CD4-positive, alpha-beta T cell treated with Interleukin-4 for 4 hours (primary cell): ENCODE measurements around the gene BATF2.
"Not testable (repeated sequence)": the region's sequence is repeated elsewhere in the genome, so short reads cannot be mapped to it uniquely, and the experiment has no call there.

Source experiments
- DNase-seq: peaks from one replicate; pipeline ENCODE4 v3.0.0-alpha.2; 2020

Gene BATF2, protein sequence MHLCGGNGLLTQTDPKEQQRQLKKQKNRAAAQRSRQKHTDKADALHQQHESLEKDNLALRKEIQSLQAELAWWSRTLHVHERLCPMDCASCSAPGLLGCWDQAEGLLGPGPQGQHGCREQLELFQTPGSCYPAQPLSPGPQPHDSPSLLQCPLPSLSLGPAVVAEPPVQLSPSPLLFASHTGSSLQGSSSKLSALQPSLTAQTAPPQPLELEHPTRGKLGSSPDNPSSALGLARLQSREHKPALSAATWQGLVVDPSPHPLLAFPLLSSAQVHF

DNA sequence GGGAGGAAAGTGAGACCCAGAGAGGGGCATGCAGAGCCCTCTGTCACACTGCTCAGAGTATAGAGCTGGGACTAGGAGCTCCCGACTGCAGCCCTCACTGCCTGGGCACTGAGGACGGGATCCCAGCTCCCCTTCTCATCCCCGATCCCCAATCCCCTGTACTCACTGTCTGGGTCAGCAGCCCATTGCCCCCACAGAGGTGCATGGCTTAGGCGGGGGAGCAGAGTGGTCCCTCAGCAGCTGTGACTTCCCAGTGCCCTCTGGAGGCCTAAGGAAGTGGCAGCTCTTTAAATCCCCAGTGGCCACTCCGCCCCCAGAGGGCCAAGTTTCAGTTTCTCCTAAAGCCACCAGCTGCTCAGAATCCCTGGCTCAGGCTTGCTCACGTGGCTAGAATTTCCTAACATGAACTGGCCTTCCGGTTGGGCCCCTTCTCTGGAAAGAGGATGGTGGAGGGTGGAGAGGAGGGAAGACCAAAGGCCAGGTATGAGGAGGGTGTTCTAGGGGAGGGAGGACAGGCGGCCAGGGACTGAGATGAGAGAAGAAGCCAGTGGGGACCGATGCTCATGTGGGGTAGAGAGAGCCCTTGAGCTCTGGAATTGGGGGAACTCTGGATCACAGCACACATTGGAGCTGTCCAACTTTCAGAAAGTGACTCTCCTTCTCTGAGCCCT lies at the start of gene BATF2:
BATF2 (minus strand) TSS at position 262 of the 671 bp plus-strand sequence; CDS start at position 205, 57 bp downstream.
- no peak for DNase-seq

DNA sequence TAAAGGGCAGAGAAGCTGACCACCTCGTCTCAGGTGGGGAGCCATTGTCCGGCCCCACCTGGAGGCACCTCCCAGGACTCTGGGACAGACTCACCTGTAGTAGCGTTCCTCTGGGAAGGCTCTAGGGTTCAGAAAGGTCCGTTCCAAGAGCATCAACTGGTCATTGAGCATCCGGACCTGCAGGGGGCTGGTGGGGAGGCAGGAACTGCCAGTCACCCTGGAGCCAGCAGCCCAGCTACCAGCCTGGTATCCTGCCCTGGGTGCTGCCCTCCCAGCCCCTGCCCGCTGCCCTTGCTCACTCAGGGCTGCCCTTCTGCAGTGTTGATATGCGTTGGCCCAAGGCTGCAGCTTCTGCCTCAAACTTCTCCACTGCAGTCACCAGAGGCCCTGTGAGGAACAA lies 49.0 kb upstream of the BATF2 start:
- no peak for DNase-seq

GRCh38 chr11:65045061-65045460 lies 48.3 kb upstream of the BATF2 start:
- DNase-seq, result no peak

- DNase-seq, result no peak
Measured at GRCh38 chr11:65043881-65044501, 47.2 kb upstream of the BATF2 start.

DNA sequence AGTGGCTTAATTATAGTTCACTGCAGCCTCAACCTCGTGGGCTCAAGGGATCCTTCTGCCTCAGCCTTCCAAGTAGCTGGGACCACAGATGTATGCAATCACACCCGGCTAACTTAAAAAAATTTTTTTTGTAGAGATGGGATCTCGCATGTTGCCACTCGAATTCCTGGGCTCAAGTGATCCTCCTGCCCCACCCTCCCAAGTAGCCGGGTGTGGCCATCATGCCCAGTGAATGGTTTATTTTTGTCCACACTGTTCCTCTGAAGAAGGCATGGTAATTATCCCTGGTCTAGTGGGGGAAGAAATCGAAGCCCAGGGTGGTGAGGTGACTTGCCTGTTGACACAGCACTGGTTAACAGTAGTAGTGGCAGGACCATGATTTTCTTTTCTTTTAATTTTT lies 46.1 kb upstream of the BATF2 start:
- DNase-seq, result no peak

DNA sequence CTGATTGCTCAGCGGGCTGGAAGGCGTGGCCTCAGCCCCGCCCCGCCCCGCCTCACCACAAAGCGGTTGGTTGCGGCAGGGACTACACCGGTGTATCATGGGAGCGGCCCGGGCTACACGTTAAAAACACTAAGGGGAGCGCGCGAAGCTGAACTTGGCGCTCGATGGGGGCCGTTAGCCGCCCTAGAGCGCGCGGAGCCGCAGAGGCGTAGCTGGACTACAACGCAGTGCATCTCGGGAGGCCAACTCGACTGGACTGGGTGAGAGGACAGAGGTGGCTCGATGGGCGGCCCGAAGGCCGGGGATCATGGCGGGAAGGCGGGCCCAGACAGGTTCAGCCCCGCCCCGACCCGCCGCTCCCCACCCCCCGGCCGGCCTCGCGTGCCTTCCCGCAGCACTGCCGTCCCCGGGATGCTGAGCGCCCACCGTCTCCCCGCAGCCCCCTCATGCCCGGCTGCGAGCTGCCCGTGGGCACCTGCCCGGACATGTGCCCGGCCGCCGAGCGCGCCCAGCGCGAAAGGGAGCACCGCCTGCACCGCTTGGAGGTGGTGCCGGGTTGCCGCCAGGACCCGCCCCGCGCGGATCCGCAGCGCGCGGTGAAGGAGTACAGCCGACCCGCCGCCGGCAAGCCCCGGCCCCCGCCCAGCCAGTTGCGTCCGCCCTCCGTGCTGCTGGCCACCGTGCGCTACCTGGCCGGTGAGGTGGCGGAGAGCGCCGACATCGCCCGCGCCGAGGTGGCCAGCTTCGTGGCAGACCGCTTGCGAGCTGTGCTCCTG lies 44.3 kb upstream of the BATF2 start, which contains the start of gene SAC3D1:
SAC3D1 (plus strand) TSS at position 364 of the 776 bp plus-strand sequence; CDS start at position 447, 83 bp downstream.
- DNase-seq, result peak; percentile 89

DNA sequence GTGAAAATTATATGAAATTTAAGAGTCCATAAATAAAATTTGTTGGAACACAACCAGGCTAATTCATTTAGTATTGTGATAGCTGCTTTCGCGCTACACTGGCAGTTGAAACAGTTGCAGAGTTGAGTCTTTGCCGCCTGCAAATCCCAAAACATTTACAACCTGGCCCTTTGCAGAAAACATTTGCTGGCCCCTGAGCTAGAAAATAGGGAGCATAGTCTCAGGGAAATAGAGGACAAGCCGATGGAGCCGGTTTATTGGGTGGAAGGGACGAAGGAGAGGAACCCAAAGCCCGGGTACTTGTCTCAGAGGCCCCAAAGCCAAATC lies 43.7 kb upstream of the BATF2 start:
- no peak for DNase-seq

DNA sequence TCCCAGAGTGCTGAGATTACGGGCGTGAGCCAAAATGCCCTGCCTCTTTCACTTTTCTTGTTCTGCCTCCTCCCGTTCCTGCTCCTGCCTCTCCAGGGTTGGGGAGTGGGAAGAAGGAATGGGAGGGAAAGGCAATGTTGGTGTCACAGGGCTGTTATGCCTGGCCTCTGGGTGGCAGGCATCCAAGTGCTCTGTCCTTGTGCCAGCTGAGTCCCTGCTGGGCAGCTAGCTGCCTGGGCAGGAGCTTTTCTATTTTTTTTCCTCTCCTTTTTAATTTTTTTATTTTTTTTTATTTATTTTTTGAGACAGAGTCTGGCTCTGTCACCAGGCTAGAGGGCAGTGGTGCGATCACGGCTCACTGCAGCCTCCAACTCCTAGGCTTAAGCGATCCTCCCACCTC lies 40.2 kb upstream of the BATF2 start:
- no peak for DNase-seq

DNA sequence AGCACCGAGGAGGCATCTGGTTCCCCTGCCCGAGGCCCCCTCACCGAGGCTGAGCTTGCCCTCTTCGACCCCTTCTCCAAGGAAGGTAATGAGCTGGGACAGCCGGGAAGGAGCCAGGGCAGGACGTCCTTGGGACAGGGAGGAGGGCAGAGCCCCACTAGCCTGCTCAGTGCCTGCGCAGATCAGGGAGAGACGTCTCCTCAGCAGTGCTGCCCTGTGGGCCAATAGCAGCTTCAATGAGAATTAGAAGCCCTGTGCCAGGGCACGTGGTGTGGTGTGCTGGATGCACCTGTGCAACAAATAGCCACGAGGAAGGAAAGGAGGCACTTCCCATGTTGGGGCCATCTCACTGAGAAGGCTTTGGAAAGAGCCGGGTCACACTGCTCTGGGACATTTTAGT lies 38.8 kb upstream of the BATF2 start:
- DNase-seq, result no peak

- no peak for DNase-seq
Measured at GRCh38 chr11:65034423-65034822, 37.7 kb upstream of the BATF2 start.

DNA sequence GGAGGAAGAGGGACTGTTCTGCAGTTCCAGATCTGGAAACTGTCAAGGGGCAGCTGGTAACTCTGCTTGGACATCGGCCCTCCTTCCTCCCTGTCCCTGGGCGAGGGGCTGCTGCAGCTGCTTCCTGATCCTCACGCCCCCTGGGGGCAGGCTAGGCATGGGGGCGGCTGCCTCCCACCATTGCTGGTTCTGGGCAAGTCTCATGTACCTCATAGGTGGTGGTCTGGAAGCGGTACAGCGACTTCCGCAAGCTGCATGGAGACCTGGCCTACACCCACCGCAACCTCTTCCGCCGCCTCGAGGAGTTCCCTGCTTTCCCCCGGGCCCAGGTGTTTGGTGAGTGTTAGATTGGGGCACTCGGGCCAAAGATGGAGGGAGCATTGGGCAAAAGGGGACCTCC lies 35.4 kb upstream of the BATF2 start:
- no peak for DNase-seq

GRCh38 chr11:65027213-65028067 lies 30.7 kb upstream of the BATF2 start, which contains the start of gene SNX15:
TSS of gene SNX15 (plus strand) at chr11:65027439. CDS start at chr11:65027538, 99 bp downstream.
- peak; percentile 96 for DNase-seq

DNA sequence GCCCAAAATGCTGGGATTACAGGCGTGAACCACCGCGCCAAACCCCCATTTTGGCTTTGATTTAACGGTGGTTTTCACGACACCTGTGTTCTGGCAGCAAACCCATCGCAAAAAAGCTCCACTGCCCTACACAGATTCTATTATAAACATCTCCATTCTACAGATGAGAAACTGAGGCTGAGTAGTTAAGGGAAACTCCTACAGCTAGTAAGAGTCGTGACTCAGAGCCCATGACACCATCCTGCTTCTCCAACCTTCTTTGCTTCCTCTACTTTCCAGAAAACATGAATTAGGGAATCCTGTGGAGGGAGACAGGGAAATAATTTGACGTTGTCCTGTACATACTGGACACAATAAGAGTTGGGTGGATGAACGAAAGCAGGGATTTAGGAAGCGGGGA lies 30.0 kb upstream of the BATF2 start:
- no peak for DNase-seq

- not testable (repeated sequence) for DNase-seq
Measured at GRCh38 chr11:65023502-65023901, 26.7 kb upstream of the BATF2 start.

DNA sequence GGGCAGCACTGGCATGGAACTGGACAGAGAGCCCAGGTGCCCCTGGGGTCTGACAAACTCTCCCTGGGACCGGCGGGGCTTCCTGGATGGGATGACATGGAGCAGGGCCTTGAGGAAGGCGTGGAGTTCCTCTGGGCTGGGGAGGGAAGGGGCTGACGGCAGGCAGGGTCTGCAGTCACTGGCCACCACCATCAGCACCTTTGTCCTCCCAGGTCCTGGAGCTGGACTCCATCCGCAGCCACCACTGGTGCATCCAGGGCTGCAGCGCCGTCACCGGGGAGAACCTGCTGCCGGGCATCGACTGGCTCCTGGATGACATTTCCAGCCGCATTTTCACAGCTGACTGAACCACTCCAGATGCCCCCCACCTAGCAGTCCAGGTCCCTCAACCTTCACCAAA lies 24.7 kb upstream of the BATF2 start:
- no peak for DNase-seq

DNA sequence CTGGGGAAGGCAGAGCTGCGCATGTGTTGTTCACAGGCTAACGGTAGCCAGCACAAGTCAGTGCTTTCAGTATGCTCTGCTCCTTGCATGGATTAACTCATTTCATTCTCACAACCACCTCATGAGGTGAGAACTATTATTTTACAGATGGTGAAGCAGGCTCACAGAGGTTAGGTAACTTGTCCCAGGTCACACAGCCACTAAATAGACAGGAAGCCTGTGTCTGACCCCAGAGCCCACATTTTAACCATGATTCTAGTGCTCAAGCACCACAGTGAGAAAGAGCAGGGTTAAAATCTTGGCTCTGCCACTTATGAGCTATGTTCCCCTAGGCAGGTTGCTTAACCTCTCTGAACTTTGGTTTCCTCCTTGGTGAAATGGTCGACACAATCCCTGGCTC lies 24.2 kb upstream of the BATF2 start:
- no peak for DNase-seq

GRCh38 chr11:65019824-65020223 lies 23.1 kb upstream of the BATF2 start:
- DNase-seq, result no peak

- no peak for DNase-seq
Measured at GRCh38 chr11:65017937-65018336, 21.2 kb upstream of the BATF2 start.

- DNase-seq, result no peak
Measured at GRCh38 chr11:65016705-65017104, 19.9 kb upstream of the BATF2 start.

- DNase-seq, result peak; percentile 2
Measured at GRCh38 chr11:65014726-65015227, 18.0 kb upstream of the BATF2 start.

DNA sequence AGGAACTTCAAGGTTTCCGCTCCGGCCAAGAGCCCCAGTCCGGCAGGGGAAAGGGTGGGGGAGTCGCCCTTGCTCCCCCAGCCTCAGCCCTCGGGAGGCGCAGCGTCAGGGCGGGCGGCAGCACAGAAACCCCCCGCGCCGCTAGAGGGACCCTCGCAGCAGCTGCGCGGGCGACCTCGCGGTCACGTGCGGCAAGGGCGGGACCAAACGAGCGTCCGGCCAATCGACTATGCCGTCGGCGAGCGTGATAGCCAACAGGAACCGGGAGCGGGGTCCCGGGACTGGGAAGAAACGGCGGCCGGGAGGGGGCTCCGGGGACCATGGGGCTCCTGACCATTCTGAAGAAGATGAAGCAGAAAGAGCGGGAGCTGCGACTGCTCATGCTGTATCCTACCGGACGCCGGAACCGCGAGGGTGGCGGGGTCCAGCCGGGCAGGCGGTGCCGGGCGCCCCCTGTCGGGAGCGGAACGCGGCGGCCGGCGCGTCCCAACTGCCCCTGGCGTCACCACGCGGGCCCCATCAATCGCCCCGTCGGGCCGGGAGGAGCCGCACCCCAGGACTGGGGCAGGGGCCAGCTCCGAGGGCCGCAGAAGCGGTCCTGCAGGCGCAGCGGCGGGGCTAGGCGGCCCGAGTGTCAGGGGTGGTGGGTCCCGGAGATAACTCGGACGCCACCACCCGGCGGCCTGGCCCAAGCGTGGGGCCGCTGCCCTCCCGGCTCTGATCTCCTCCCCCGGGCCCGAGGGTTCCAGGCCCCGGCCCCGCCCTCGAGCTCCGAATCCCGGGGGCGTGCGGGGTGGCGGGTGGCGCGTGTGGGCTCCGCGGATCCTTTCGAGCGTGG lies 17.3 kb upstream of the BATF2 start, which contains the start of gene ARL2:
ARL2 (plus strand) TSS at position 273 of the 838 bp plus-strand sequence; CDS start at position 321, 48 bp downstream.
- peak; percentile 87 for DNase-seq
